WTC11 (cell line): ENCODE results near the gene NRXN3. TPM values are rescaled to one million over a fixed set of nuclear protein-coding genes. Genes with fewer than 3 reads are reported as not detected.

Experiments
- ATAC-seq: fragments of 200-7000 bp; cut with Tn5 transposase; 2 replicates; pipeline ENCODE4 v1.10.0; 2021; ENCODE audit warnings: mild to moderate bottlenecking, moderate library complexity
- CTCF ChIA-PET: fragments of 300-600 bp; sonication (Branson Sonifier 250); formaldehyde crosslinking; loops from one replicate; lab custom pipeline; 2021; ENCODE audit warnings: antibody characterized with exemption; lab: Charles Lee
- POLR2A ChIA-PET: fragments of 350-600 bp; sonication (Branson Sonifier 250); formaldehyde crosslinking; loops from one replicate; lab custom pipeline; 2021; ENCODE audit warnings: antibody characterized with exemption; lab: Charles Lee
- DNase-seq: peaks from one replicate; pipeline ENCODE4 v3.0.0; 2021; ENCODE audit warnings: low spot score
- H3K27ac Mint-ChIP-seq: 2 replicates; pipeline ENCODE4 v1.8.0; 2021; ENCODE audit warnings: mixed read lengths
- H3K27me3 Mint-ChIP-seq: 2 replicates; pipeline ENCODE4 v1.8.0; 2021; ENCODE audit warnings: low read depth, mild to moderate bottlenecking, moderate library complexity, mixed read lengths
- H3K36me3 Mint-ChIP-seq: 2 replicates; pipeline ENCODE4 v1.8.0; 2021; ENCODE audit warnings: mixed read lengths
- H3K4me1 Mint-ChIP-seq: 2 replicates; pipeline ENCODE4 v1.8.0; 2022; ENCODE audit warnings: mixed read lengths
- H3K4me3 Mint-ChIP-seq: 2 replicates; pipeline ENCODE4 v1.8.0; 2021; ENCODE audit warnings: mild to moderate bottlenecking, moderate library complexity, mixed read lengths
- H3K9me3 Mint-ChIP-seq: 2 replicates; pipeline ENCODE4 v1.8.0; 2021; ENCODE audit warnings: mixed read lengths
- CREB1 ChIP-seq: sonication (generic); formaldehyde crosslinking; IDR thresholded peaks from 2 replicates; pipeline ENCODE4 v1.8.0; 2023; ENCODE audit warnings: mild to moderate bottlenecking, missing genetic modification reagents
- ELF4 ChIP-seq: sonication (generic); formaldehyde crosslinking; IDR thresholded peaks from 2 replicates; pipeline ENCODE4 v1.8.1; 2022; ENCODE audit warnings: low read depth, mild to moderate bottlenecking, moderate library complexity, missing genetic modification reagents
- GABPB1 ChIP-seq: sonication (generic); formaldehyde crosslinking; IDR thresholded peaks from 2 replicates; pipeline ENCODE4 v1.8.1; 2023; ENCODE audit warnings: mild to moderate bottlenecking, missing genetic modification reagents
- HMGA2 ChIP-seq: fragments of 250-450 bp; sonication (Bioruptor Pico); IDR thresholded peaks from 2 replicates; pipeline ENCODE4 v1.4.0; 2021; ENCODE audit warnings: mild to moderate bottlenecking, moderate library complexity
- JUN ChIP-seq: sonication (generic); formaldehyde crosslinking; IDR thresholded peaks from 2 replicates; pipeline ENCODE4 v1.8.0; 2023; ENCODE audit warnings: mild to moderate bottlenecking, missing genetic modification reagents
- KAT7 ChIP-seq: sonication (generic); formaldehyde crosslinking; IDR thresholded peaks from 2 replicates; pipeline ENCODE4 v1.8.1; 2023; ENCODE audit warnings: missing genetic modification reagents, mild to moderate bottlenecking, borderline replicate concordance
- MYBL2 ChIP-seq: sonication (generic); formaldehyde crosslinking; IDR thresholded peaks from 2 replicates; pipeline ENCODE4 v1.8.1; 2023; ENCODE audit warnings: mild to moderate bottlenecking, moderate library complexity, missing genetic modification reagents
- NFE2L1 ChIP-seq: sonication (generic); formaldehyde crosslinking; IDR thresholded peaks from 2 replicates; pipeline ENCODE4 v1.8.1; 2023; ENCODE audit warnings: missing genetic modification reagents
- NR2C2 ChIP-seq: sonication (generic); formaldehyde crosslinking; IDR thresholded peaks from 2 replicates; pipeline ENCODE4 v1.8.0; 2022; ENCODE audit warnings: mild to moderate bottlenecking, missing genetic modification reagents
- SMAD3 ChIP-seq: sonication (generic); formaldehyde crosslinking; IDR thresholded peaks from 2 replicates; pipeline ENCODE4 v1.8.0; 2022; ENCODE audit warnings: missing genetic modification reagents, mild to moderate bottlenecking, borderline replicate concordance
- SMAD4 ChIP-seq: sonication (generic); formaldehyde crosslinking; IDR thresholded peaks from 2 replicates; pipeline ENCODE4 v1.8.0; 2022; ENCODE audit warnings: mild to moderate bottlenecking, missing genetic modification reagents
- SOX15 ChIP-seq: fragments of 250-450 bp; sonication (Bioruptor Pico); IDR thresholded peaks from 2 replicates; pipeline ENCODE4 v1.9.0; 2021; ENCODE audit warnings: mild to moderate bottlenecking
- SP1 ChIP-seq: sonication (generic); formaldehyde crosslinking; conservative IDR thresholded peaks from 2 replicates; pipeline ENCODE4 v1.8.1; 2022; ENCODE audit warnings: missing genetic modification reagents
- TEAD4 ChIP-seq: sonication (generic); formaldehyde crosslinking; IDR thresholded peaks from 2 replicates; pipeline ENCODE4 v1.8.0; 2022; ENCODE audit warnings: mild to moderate bottlenecking, missing genetic modification reagents
- ZNF121 ChIP-seq: sonication (generic); formaldehyde crosslinking; IDR thresholded peaks from 2 replicates; pipeline ENCODE4 v1.8.0; 2023; ENCODE audit warnings: missing genetic modification reagents
- ZNF138 ChIP-seq: sonication (generic); formaldehyde crosslinking; conservative IDR thresholded peaks from 2 replicates; pipeline ENCODE4 v1.8.1; 2022; ENCODE audit warnings: mild to moderate bottlenecking, moderate library complexity, missing genetic modification reagents
- ZNF396 ChIP-seq: fragments of 250-450 bp; sonication (Bioruptor Pico); IDR thresholded peaks from 2 replicates; pipeline ENCODE4 v1.8.0; 2021; ENCODE audit warnings: mild to moderate bottlenecking, moderate library complexity, borderline replicate concordance
- total RNA-seq: library from RNA; stranded (reverse); gene quantifications from 3 replicates; pipeline ENCODE4 v1.2.3, GENCODE V29; 2021
- TF ChIP-seq, protein P1 (sequence below): fragments of 200-600 bp; IDR thresholded peaks from 2 replicates; pipeline ENCODE4 v1.8.0; 2022; ENCODE audit warnings: antibody characterized with exemption
- TF ChIP-seq, protein P2 (sequence below): sonication (generic); formaldehyde crosslinking; IDR thresholded peaks from 2 replicates; pipeline ENCODE4 v1.8.0; 2022; ENCODE audit warnings: mild to moderate bottlenecking, missing genetic modification reagents
- TF ChIP-seq, protein P3 (sequence below): sonication (generic); formaldehyde crosslinking; IDR thresholded peaks from 2 replicates; pipeline ENCODE4 v1.8.1; 2022; ENCODE audit warnings: low read depth, mild to moderate bottlenecking, moderate library complexity, missing genetic modification reagents, borderline replicate concordance
- TF ChIP-seq, protein P4 (sequence below): sonication (generic); formaldehyde crosslinking; IDR thresholded peaks from 2 replicates; pipeline ENCODE4 v1.8.1; 2023; ENCODE audit warnings: mild to moderate bottlenecking, missing genetic modification reagents, moderate library complexity
- TF ChIP-seq, protein P5 (sequence below): sonication (generic); formaldehyde crosslinking; IDR thresholded peaks from 2 replicates; pipeline ENCODE4 v1.8.0; 2022; ENCODE audit warnings: mild to moderate bottlenecking, missing genetic modification reagents

NRXN3 gene
- total RNA-seq, 1 experiment from 2014 or later: 3.0 TPM

DNA sequence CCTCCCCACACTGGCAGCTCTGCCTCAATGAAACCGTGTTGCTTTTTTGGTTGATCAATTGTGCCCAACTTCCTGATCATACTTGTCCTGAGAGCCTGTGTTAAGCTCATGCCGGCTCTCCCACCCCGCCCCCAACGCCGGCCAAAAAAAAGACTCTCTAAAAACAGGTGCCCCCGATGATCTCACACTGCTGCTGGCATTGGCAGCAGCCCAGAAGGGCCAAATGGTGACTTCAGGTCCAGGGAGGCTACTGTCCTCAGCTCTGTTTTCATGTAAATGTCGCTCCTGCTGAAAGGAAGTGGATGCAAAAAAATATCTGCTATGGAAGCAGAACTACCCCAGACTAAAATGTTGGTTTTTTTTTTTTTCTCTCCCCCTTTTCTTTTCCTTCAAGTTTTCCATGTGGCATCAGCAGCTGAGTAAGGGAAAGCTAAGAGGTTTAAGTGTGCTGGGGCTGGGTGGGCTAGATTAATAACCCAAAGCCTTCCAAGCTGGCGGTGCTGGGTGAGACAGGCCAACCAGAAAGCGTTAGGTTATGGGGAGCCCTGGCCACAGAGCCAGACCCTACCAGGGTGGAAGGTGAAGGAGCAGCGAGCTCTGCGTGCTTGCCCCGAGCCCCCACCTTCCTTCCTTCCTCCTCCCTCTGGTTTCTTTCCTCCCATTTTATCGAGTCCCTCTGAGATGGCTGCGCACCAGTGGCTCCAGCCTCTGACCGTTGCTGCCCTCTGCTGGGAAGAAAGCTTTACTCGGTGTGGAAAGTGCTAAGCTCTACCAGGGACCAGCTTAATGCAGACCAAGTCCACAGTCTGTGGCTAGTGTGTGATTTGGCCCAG lies 396.1 kb downstream of the NRXN3 start:
- Mint-ChIP-seq H3K27me3 (no peaks in the 10 kb centered on the region), H3K27ac (no peak overlapping the region), H3K9me3 (no peaks in the 10 kb centered on the region), H3K36me3 (no peaks in the 10 kb centered on the region), H3K4me1 (peaks cover 11% of the 10 kb centered on the region), H3K4me3 (peak overlapping the region; percentile 42)
- ChIA-PET POLR2A (interaction anchor here (0.6 to 1.3 kb wide), 5 partner anchors 118 to 544 kb away, joined by 3 to 7 read pairs (median 4); no protein-coding TSS in a partner anchor), CTCF (interaction anchor here (0.6 to 3.6 kb wide), 99 partner anchors 10 to 1090 kb away, joined by 3 to 88 read pairs (median 4); partner anchors contain the start of gene NRXN3)
- ATAC-seq (peak; percentile 95), DNase-seq (peak; percentile 90)
- TF ChIP-seq, protein P1, sequence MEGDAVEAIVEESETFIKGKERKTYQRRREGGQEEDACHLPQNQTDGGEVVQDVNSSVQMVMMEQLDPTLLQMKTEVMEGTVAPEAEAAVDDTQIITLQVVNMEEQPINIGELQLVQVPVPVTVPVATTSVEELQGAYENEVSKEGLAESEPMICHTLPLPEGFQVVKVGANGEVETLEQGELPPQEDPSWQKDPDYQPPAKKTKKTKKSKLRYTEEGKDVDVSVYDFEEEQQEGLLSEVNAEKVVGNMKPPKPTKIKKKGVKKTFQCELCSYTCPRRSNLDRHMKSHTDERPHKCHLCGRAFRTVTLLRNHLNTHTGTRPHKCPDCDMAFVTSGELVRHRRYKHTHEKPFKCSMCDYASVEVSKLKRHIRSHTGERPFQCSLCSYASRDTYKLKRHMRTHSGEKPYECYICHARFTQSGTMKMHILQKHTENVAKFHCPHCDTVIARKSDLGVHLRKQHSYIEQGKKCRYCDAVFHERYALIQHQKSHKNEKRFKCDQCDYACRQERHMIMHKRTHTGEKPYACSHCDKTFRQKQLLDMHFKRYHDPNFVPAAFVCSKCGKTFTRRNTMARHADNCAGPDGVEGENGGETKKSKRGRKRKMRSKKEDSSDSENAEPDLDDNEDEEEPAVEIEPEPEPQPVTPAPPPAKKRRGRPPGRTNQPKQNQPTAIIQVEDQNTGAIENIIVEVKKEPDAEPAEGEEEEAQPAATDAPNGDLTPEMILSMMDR: peak; percentile 43; the same call in 1 of the 2 replicates
- TF ChIP-seq, protein P2, sequence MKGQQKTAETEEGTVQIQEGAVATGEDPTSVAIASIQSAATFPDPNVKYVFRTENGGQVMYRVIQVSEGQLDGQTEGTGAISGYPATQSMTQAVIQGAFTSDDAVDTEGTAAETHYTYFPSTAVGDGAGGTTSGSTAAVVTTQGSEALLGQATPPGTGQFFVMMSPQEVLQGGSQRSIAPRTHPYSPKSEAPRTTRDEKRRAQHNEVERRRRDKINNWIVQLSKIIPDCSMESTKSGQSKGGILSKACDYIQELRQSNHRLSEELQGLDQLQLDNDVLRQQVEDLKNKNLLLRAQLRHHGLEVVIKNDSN (CRISPR knock-in tag): no peak
- TF ChIP-seq MYBL2: no peak
- TF ChIP-seq NFE2L1: no peak
- TF ChIP-seq JUN (CRISPR knock-in tag): no peak
- TF ChIP-seq, protein P3, sequence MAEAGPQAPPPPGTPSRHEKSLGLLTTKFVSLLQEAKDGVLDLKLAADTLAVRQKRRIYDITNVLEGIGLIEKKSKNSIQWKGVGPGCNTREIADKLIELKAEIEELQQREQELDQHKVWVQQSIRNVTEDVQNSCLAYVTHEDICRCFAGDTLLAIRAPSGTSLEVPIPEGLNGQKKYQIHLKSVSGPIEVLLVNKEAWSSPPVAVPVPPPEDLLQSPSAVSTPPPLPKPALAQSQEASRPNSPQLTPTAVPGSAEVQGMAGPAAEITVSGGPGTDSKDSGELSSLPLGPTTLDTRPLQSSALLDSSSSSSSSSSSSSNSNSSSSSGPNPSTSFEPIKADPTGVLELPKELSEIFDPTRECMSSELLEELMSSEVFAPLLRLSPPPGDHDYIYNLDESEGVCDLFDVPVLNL (CRISPR knock-in tag): no peak
- TF ChIP-seq SOX15: no peak
- TF ChIP-seq ZNF138 (CRISPR knock-in tag): no peak
- no peak for TF ChIP-seq ZNF396
- TF ChIP-seq ZNF121: peak; percentile 91
- TF ChIP-seq KAT7 (CRISPR knock-in tag): no peak
- TF ChIP-seq SP1 (CRISPR knock-in tag): peak; percentile 52; the same call in 1 of the 2 replicates

DNA sequence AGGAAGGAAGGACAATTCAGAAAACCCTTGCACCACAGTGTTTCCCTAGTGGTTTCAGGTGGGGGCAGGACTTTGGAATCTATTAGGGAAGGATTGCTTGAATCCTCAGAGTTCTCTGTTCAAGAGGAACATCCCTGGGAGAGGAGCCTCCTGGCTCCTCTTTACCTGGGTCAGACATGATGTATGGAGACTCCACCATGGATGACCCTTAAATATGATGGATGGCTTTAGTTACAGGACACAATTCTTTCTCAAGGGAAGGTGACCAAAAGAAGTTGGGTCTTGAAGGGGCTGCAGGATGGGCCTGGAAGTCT lies 396.6 kb downstream of the NRXN3 start:
- peaks cover 11% of the 10 kb centered on the region for H3K4me1 Mint-ChIP-seq
- H3K27ac Mint-ChIP-seq: no peak overlapping the region
- DNase-seq (no peak), ATAC-seq (no peak)
- no peaks in the 10 kb centered on the region for H3K36me3 Mint-ChIP-seq
- no peaks in the 10 kb centered on the region for H3K27me3 Mint-ChIP-seq
- ChIA-PET POLR2A (interaction anchor here (0.6 to 1.3 kb wide), 4 partner anchors 118 to 544 kb away, joined by 3 to 7 read pairs (median 5); no protein-coding TSS in a partner anchor), CTCF (interaction anchor here (0.6 to 3.6 kb wide), 90 partner anchors 10 to 760 kb away, joined by 3 to 88 read pairs (median 5); partner anchors contain the start of gene NRXN3)
- no peak overlapping the region for H3K4me3 Mint-ChIP-seq
- no peaks in the 10 kb centered on the region for H3K9me3 Mint-ChIP-seq
- no peak for TF ChIP-seq CREB1
- TF ChIP-seq, protein P2 (CRISPR knock-in tag): no peak
- TF ChIP-seq, protein P4, sequence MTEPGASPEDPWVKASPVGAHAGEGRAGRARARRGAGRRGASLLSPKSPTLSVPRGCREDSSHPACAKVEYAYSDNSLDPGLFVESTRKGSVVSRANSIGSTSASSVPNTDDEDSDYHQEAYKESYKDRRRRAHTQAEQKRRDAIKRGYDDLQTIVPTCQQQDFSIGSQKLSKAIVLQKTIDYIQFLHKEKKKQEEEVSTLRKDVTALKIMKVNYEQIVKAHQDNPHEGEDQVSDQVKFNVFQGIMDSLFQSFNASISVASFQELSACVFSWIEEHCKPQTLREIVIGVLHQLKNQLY (CRISPR knock-in tag): no peak
- no peak for TF ChIP-seq SOX15
- TF ChIP-seq HMGA2 (CRISPR knock-in tag): no peak
- TF ChIP-seq ELF4 (CRISPR knock-in tag): no peak
- no peak for TF ChIP-seq GABPB1
- no peak for TF ChIP-seq SMAD4 (CRISPR knock-in tag)
- TF ChIP-seq KAT7 (CRISPR knock-in tag): no peak
- TF ChIP-seq SMAD3: no peak
- TF ChIP-seq NR2C2: no peak
- TF ChIP-seq MYBL2: no peak
- TF ChIP-seq TEAD4: no peak
- TF ChIP-seq, protein P5, sequence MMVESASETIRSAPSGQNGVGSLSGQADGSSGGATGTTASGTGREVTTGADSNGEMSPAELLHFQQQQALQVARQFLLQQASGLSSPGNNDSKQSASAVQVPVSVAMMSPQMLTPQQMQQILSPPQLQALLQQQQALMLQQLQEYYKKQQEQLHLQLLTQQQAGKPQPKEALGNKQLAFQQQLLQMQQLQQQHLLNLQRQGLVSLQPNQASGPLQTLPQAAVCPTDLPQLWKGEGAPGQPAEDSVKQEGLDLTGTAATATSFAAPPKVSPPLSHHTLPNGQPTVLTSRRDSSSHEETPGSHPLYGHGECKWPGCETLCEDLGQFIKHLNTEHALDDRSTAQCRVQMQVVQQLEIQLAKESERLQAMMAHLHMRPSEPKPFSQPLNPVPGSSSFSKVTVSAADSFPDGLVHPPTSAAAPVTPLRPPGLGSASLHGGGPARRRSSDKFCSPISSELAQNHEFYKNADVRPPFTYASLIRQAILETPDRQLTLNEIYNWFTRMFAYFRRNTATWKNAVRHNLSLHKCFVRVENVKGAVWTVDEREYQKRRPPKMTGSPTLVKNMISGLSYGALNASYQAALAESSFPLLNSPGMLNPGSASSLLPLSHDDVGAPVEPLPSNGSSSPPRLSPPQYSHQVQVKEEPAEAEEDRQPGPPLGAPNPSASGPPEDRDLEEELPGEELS (CRISPR knock-in tag): no peak
